ENCODE results near the gene CDH4. TPM values are rescaled to one million over a fixed set of nuclear protein-coding genes. Genes with fewer than 3 reads are reported as not detected.

The CDH4 gene
- total and polyA plus RNA-seq, 2 of the 13 experiments (the other 11 are each of a cell fraction or from before 2014, with no cell fraction given) = not detected

DNA sequence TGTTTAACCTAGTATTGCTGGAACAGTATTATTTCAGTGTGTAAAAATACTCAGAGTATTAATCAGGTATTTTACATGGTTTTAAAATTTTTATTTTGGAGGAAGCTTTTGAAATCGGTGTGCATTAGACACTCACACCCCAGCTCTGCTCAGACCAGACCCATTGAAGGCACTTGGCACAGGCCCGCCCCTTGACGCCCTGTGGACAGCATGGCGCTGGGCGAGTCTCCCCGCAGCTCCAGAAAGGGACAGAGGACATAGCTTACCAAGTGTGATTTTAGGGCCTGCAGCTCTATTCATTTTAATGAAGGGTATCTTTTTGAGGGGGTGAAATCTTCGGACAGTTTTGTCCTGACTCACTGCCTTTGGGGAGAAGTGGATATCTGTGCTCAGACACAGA lies 164.5 kb downstream of the CDH4 start (continued):
- TF ChIP-seq, protein P1, sequence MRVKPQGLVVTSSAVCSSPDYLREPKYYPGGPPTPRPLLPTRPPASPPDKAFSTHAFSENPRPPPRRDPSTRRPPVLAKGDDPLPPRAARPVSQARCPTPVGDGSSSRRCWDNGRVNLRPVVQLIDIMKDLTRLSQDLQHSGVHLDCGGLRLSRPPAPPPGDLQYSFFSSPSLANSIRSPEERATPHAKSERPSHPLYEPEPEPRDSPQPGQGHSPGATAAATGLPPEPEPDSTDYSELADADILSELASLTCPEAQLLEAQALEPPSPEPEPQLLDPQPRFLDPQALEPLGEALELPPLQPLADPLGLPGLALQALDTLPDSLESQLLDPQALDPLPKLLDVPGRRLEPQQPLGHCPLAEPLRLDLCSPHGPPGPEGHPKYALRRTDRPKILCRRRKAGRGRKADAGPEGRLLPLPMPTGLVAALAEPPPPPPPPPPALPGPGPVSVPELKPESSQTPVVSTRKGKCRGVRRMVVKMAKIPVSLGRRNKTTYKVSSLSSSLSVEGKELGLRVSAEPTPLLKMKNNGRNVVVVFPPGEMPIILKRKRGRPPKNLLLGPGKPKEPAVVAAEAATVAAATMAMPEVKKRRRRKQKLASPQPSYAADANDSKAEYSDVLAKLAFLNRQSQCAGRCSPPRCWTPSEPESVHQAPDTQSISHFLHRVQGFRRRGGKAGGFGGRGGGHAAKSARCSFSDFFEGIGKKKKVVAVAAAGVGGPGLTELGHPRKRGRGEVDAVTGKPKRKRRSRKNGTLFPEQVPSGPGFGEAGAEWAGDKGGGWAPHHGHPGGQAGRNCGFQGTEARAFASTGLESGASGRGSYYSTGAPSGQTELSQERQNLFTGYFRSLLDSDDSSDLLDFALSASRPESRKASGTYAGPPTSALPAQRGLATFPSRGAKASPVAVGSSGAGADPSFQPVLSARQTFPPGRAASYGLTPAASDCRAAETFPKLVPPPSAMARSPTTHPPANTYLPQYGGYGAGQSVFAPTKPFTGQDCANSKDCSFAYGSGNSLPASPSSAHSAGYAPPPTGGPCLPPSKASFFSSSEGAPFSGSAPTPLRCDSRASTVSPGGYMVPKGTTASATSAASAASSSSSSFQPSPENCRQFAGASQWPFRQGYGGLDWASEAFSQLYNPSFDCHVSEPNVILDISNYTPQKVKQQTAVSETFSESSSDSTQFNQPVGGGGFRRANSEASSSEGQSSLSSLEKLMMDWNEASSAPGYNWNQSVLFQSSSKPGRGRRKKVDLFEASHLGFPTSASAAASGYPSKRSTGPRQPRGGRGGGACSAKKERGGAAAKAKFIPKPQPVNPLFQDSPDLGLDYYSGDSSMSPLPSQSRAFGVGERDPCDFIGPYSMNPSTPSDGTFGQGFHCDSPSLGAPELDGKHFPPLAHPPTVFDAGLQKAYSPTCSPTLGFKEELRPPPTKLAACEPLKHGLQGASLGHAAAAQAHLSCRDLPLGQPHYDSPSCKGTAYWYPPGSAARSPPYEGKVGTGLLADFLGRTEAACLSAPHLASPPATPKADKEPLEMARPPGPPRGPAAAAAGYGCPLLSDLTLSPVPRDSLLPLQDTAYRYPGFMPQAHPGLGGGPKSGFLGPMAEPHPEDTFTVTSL (CRISPR knock-in tag; IDR thresholded peaks at IDR 0.05; ENCODE audit: borderline replicate concordance) = no peak
- no peak for TF ChIP-seq ZC3H13 (CRISPR knock-in tag; IDR thresholded peaks at IDR 0.05)
- no peak for TF ChIP-seq NCOA5 (CRISPR knock-in tag; IDR thresholded peaks at IDR 0.05)
- TF ChIP-seq MEIS2 (CRISPR knock-in tag; IDR thresholded peaks at IDR 0.05) = no peak
- TF ChIP-seq, protein P2, sequence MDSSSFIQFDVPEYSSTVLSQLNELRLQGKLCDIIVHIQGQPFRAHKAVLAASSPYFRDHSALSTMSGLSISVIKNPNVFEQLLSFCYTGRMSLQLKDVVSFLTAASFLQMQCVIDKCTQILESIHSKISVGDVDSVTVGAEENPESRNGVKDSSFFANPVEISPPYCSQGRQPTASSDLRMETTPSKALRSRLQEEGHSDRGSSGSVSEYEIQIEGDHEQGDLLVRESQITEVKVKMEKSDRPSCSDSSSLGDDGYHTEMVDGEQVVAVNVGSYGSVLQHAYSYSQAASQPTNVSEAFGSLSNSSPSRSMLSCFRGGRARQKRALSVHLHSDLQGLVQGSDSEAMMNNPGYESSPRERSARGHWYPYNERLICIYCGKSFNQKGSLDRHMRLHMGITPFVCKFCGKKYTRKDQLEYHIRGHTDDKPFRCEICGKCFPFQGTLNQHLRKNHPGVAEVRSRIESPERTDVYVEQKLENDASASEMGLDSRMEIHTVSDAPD (CRISPR knock-in tag; IDR thresholded peaks at IDR 0.05) = no peak
- TF ChIP-seq ZNF607 (CRISPR knock-in tag; IDR thresholded peaks at IDR 0.05; ENCODE audit: borderline replicate concordance) = no peak
- no peak for TF ChIP-seq SRF (IDR thresholded peaks at IDR 0.05; ENCODE audit: low read depth, low read length)
- no peak for TF ChIP-seq ATAD3A (CRISPR knock-in tag; IDR thresholded peaks at IDR 0.05)

Measured in HepG2 (cell line).